HG03439 (cell line): ENCODE results near the gene SUMO4.
"Not testable (repeated sequence)": the region's sequence is repeated elsewhere in the genome, so short reads cannot be mapped to it uniquely, and the experiment has no call there.

Experiments used
- ATAC-seq: cut with Tn5 transposase; IDR thresholded peaks from one replicate; pipeline ENCODE4 v1.9.1; 2021; ENCODE audit warnings: mild to moderate bottlenecking, moderate library complexity; ENCODE audit not compliant: unreplicated experiment

SUMO4 gene

GRCh38 chr6:149429427-149430360, 29.6 kb downstream of the SUMO4 start:
- ATAC-seq = no peak

GRCh38 chr6:149431905-149432775, 32.1 kb downstream of the SUMO4 start:
- peak; percentile 81 for ATAC-seq

- ATAC-seq = no peak
Observed at GRCh38 chr6:149433405-149433804, 33.3 kb downstream of the SUMO4 start.

DNA sequence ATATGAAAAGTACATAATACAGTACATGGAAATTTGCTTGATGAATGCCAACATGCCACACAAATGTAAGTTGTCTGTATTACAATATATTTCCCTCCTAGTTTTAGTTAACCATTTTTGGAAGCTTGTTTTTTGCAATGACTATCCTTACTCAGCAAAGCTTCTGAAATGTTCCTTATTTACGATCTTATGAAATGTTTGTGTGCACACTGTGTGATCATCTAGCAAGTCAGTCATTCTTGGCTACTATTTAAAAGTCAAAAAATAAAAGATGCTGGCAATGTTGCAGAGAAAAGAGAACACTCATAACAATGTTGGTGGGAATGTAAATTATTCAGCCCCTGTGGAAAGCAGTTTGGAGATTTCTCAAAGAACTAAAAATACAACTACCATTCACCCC, 33.8 kb downstream of the SUMO4 start:
- no peak for ATAC-seq

GRCh38 chr6:149435919-149436586, 36.0 kb downstream of the SUMO4 start:
- no peak for ATAC-seq

- ATAC-seq = no peak
Observed at GRCh38 chr6:149436647-149437046, 36.6 kb downstream of the SUMO4 start.

DNA sequence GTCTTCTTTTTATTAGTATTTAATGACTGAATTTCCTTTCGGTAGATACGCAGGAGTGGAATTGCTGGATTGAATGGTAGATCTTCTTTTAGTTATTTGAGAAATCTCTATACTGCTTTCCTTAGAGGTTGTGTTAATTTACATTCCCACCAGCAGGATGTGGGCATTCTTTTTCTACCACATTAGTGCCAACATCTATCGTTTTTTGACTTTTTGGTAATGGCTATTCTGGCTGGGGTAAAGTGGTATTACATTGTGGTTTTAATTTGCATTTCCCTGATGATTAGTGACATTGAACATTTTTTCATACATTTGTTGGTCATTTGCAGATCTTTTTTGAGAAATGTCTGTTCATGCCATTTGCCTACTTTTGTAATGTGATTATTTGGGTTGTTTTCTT, 37.1 kb downstream of the SUMO4 start:
- ATAC-seq = no peak

- ATAC-seq = no peak
Observed at GRCh38 chr6:149438855-149439254, 38.8 kb downstream of the SUMO4 start.

GRCh38 chr6:149439626-149440025, 39.6 kb downstream of the SUMO4 start:
- no peak for ATAC-seq

DNA sequence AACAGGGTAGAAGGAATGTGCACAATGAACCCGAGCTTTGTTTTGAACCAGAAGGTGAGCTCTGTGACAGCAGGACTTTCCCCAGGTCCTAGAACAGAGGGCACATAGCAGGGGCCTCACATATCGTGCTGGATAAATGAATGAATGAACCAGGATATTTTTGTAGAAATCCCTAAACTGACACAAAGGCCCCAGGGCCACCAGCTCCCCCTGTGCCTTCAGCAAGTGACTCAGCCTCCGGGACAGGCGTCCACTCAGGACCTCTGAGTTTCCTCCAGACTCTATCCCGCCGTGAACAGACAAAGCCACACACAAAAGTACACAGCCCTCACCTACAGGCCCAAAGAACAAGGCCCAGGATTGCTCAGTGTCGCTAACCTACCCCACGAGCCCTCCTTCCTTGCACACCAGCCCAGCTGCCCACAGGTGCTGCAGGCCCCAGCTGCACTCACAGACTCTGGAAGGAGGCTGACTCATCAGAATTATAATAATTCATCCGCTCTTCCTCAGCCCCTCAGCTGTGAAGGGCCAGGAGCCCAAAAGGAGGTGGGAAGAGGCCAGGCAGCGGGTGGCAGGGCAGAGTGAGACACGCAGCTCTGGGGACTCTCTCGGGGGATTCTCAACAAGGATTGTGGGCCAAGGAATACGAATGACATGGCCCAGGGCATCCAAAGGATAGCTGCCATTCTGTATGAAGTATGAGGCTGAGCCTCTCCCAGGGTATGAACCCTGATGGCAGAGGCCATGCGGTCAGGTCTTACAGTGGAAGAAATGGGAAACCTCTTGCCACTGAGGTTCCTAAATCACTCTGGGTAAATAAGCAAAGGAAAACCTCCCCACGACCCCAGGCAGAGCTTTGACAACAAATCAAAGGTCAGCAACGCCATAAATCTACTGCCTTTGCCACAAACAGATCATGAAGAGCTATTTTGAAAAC, 40.9 kb downstream of the SUMO4 start:
- ATAC-seq = no peak

- ATAC-seq = no peak
Observed at GRCh38 chr6:149441740-149442139, 41.7 kb downstream of the SUMO4 start.

DNA sequence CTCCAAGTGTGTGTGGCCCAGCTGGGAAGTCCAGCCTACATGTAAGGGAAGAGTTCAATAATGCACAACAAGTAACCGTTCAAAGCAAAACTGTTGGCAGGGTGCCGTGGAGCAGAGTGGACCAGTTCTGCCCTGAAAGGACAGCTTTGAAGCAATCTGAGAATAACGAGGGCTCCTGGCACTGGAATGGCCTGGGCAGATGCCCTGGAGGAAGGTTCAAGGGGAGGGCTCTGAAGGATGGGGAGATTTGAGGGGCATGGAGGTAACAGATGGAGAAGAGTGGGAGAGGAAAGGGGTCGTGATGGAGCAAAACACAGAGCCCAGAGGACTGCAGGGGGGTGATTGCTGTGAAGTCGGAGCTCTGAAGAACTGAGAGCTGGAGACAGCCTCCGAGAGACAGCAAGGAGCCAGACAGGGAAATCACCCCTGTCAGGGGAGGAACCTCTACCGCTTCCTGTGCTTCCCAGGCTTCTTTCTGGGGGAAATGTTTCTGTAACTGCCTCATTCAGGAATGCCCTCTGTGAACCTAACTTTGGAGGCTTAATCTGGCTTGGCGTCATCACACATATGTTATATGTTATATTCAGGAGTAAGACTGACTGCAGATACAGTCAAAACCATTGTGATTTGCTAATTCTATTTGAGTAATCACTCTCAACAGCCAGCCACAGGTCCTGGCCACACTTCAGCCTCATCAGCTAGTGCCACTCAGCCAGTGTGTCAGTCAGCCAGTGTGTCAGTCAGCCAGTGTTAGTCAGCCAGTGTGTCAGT, 43.5 kb downstream of the SUMO4 start:
- ATAC-seq = no peak

- not testable (repeated sequence) for ATAC-seq
Observed at GRCh38 chr6:149444360-149445094, 44.5 kb downstream of the SUMO4 start.

GRCh38 chr6:149445095-149445466, 45.0 kb downstream of the SUMO4 start:
- no peak for ATAC-seq

DNA sequence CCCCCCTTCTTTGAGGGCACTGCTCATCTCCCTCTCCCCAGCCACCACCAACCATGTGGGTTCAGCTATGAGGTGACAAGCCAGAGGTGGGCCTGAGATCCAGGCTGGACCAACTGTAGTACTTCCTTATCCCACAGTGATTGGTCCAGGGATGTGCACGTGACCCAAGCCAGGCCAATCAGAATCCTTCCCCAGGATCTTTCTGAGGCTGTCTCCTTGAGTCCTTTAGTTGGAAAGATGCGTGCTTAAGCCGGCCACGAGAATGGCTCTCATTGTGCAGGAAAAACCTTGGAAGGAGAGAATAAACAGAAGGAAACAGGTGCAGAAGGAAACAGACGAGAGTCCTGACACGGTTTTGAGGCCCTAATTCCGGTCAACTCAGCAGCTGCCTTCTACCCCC, 45.5 kb downstream of the SUMO4 start:
- ATAC-seq = no peak

- no peak for ATAC-seq
Observed at GRCh38 chr6:149446791-149447376, 46.8 kb downstream of the SUMO4 start.

GRCh38 chr6:149448821-149449453, 48.9 kb downstream of the SUMO4 start:
- ATAC-seq = no peak
